Kidney glomerular epithelial cell (primary cell): ENCODE measurements around the gene DNAH9.

ENCODE experiments used
- DNase-seq: peaks from one replicate; lab custom pipeline; 2025; lab: John Stamatoyannopoulos, UW

The DNAH9 gene

DNA sequence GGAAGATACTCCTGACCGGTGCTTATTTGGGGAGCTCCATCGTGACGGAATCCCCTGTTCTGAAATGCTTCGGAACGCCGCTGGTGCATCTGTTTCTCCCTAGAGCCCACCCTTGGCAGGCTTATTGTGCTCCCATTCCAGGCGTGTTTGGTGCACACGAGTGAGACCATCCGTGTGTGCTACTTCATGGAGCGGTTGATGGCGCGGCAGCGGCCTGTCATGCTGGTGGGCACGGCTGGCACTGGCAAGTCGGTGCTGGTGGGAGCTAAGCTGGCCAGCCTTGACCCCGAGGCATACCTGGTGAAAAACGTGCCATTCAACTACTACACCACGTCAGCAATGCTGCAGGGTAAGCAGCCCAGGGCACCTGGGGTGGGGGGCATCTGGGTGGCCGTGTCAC lies 170.7 kb downstream of the DNAH9 start:
- no peak for DNase-seq

DNA sequence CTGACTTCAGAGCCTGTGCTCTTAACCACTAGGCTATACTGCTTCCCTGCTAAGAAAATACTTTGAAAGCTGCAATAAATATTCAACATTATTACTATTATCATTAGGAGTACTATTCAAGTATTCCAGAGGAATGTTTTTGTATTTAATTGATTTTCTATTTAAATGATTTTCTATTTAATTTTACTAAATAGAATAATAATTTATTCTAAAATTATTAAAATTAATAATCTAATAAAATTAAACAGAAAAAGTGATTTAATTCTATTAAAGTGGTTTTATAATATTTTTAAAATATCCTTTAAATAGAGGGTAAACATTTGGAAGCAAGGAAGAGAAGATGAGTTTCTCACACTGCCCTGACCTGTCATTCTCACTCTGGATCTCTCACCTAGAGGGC lies 173.8 kb downstream of the DNAH9 start:
- no peak for DNase-seq

DNA sequence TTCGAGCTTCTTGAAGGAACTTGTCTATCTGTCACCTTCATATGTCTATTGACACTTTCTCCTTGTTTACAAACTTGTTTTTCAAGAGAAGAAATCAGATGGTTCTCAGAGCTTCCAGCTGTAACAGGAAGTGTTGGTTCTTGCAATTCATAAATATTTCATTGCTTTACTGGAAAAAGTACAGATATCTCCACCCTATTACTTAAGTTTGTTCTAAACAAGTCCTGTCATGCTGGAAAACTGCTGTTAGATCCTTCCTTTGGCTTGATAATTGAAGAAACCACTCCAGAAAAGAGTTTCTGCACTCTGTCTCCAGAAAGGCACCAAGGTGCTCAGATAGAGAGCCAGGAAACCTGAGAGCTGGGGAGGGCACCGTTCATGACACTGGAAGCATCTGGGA lies 181.6 kb downstream of the DNAH9 start:
- DNase-seq, result no peak

DNA sequence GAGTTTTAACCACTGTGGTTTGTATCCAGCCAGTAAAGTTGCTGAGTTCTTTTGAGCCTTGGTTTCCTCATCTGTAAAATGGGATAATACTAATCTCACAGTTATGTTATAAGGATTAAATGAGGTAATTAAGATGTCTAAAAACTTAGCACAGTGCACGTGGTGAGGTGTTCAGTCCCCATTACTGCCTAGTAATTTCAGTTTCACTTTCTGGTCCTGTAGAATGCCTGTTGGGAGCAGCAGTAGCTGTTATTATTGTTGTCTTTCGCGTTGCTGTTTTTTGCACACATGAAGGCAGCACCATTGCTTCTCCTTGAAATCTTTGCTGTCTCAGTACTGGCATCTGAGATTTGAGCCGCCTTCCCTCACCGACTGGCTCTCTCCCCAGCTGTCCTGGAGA lies 182.4 kb downstream of the DNAH9 start:
- no peak for DNase-seq

GRCh38 chr17:11786711-11787438 lies 188.6 kb downstream of the DNAH9 start:
- DNase-seq, result no peak

DNA sequence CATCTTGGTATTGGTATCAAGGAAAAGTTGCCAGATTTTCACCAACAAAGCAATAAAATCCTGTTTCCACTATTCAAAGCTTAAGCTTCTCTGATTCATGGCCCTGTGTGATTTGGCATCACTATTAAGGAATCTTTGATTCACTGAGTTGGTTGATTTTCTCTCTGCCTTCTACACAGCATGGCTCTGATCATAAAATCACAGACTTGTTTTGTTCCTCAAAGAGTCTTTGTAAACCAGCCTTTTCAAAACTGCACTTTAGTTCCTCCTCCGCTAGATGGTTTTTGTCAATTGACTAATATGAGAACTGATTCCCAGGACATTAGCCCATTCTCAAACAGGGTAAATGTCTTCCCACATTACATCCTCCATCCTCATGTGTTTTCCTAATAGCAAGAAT lies 197.6 kb downstream of the DNAH9 start:
- no peak for DNase-seq

GRCh38 chr17:11797803-11798202 lies 199.5 kb downstream of the DNAH9 start:
- no peak for DNase-seq

- no peak for DNase-seq
These were observed 205.1 kb downstream of the DNAH9 start for GRCh38 chr17:11803231-11803969.

DNA sequence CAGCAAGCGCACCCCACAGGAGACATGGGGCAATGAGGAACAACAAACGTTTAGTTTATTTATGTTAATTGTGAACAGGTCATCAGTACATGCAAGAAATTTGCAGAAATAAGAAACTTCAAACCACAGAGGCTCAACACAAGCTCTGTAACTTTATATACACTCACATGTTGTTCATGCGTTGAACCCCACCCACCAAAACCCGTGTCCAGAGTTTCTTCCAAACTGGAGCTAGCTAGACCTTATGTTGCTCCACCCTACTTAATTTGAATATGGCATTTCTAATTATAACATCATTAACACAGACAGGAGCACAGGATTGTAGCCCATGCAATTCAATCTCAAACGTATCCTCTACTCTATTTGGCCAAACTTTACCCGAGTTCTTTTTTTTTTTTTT lies 206.9 kb downstream of the DNAH9 start:
- no peak for DNase-seq

GRCh38 chr17:11805952-11806351 lies 207.7 kb downstream of the DNAH9 start:
- DNase-seq, result no peak

GRCh38 chr17:11807606-11808005 lies 209.3 kb downstream of the DNAH9 start:
- no peak for DNase-seq

GRCh38 chr17:11813278-11813677 lies 215.0 kb downstream of the DNAH9 start:
- DNase-seq, result no peak

- no peak for DNase-seq
These were observed 215.6 kb downstream of the DNAH9 start for GRCh38 chr17:11813871-11814270.

GRCh38 chr17:11814655-11815262 lies 216.5 kb downstream of the DNAH9 start:
- DNase-seq, result no peak

GRCh38 chr17:11816409-11816808 lies 218.1 kb downstream of the DNAH9 start:
- no peak for DNase-seq

- no peak for DNase-seq
These were observed 225.6 kb downstream of the DNAH9 start for GRCh38 chr17:11823862-11824261.

DNA sequence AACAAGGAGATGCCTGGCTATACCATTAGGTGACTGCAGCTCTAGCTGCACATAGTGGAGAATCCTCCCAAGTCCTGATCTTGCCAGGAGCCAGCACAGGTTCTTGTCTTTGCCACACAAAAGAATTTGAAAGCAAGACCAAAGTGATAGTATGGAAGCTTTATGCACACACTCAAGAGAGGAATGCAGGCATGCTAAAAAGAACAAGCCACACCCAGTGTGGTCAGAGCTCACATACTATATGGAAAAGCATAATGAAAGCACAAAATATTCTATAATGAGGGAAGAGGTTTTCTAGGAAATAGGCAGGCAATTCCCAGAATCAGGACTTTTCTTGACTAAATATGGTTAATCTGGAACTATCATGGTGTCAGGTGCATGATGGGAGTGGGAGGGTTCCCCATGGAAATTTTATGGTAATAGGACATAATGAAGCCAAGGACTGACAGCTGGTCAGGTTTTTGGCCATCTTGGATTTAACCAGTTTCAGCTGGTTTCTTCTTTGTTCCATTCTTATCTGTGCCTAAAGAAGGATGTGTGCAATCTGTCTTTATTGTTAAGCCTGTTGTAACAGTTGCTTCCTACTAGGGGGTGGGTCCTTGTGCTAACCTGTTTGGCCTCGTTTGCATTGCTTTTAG lies 227.4 kb downstream of the DNAH9 start:
- DNase-seq, result no peak

GRCh38 chr17:11832401-11833137 lies 234.3 kb downstream of the DNAH9 start:
- DNase-seq, result no peak

GRCh38 chr17:11836508-11836907 lies 238.2 kb downstream of the DNAH9 start:
- no peak for DNase-seq

DNA sequence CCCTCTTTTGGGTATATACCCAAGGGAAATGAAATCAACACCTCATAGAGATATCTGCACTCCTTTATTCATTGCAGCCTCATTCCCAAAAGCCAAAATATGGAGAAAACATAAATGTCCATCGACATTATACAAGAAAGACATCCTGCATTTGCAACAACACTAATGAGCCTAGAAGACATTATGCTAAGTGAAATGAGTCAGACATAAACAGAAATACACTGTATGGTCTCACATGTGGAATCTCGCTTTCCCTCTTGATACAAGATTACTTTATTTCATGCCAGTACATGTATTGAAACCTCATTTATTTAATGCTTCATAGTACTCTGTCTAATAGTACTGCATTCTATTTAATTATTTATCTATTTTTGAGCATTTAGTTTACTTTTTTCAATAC lies 241.8 kb downstream of the DNAH9 start:
- DNase-seq, result no peak

DNA sequence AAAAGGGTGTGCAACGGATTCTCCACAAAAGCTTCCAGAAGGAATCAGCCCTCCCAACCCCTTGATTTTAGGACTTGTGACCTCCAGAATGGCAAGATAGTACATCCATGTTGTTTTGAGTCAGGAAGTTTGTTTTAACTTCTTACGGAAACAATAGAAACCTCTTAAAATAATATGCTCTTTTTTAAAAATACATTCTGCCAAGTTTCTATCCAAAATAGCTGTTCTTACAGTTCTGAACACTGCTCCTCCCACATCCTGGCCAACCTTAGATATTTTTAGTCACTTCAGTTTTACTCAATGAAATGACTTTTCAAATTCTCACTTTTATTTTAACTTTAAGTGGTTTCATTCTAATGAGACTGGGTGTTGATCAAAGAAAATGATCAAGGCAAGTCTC lies 242.6 kb downstream of the DNAH9 start:
- no peak for DNase-seq

DNA sequence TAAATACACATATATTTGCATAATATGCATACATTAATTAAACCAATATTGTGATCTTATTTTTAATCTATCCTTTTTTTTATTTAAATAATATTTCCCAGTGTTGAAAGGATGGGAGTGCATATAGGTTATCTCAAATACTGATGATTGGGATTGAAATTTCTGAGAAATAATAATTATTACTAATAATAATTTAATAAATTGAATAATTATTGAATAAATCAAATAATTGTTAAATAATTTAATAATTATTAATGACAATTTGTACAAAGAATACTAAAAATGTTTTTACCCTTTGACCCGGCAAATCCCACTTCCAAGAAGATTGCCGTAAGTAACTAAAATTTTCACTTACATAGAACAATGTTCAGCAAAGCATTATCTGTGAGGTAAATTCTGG lies 250.1 kb downstream of the DNAH9 start:
- no peak for DNase-seq
